ENCODE data around the gene ID1. TPM values are rescaled to one million over a fixed set of nuclear protein-coding genes. Genes with fewer than 3 reads are reported as not detected.
"Not testable (repeated sequence)": the region's sequence is repeated elsewhere in the genome, so short reads cannot be mapped to it uniquely, and the experiment has no call there.

Gene ID1
- total and polyA plus RNA-seq, 10 donors = 47.6 to 222 (median 123) TPM

DNA sequence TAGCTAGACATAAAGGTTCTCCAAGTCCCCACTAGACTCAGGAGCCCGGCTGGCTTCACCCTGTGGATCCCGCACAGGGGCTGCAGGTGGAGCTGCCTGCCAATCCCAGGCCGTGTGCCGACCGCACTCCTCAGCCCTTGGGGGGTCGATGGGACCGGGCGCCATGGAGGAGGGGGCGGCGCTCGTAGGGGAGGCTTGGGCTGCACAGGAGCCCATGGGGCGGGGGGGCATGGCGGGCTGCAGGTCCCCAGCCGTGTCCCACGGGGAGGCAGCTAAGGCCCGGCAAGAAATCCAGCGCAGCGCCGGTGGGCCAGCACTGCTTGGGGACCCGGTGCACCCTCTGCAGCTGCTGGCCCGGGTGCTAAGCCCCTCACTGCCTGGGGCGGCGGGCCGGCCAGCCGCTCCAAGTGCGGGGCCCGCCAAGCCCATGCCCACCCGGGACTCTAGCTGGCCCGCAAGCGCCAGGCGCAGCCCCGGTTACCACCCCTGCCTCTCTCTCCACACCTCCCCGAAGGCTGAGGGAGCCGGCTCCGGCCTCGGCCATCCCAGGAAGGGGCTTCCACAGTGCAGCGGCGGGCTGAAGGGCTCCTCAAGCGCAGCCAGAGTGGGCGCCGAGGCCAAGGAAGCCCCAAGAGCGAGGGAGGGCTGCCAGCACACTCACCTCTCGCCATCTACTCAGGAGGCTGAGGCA, 26.5 kb upstream of the ID1 start:
- Histone ChIP-seq H3K4me3 (no peak overlapping the region), H3K36me3 (no peaks in the 10 kb centered on the region), H3K27me3 (replicated peaks in 1 of 7) (no peaks in the 10 kb centered on the region), H3K27ac (no peak overlapping the region), H3K4me1 (peaks cover 0 to 11% (median 8%) of the 10 kb centered on the region in 6 donors), H3K9me3 (no peaks in the 10 kb centered on the region)
- intact Hi-C loops (cut with DNase I; ENCODE audit: low total_unique reads) = no loop called here
- TF ChIP-seq POLR2A (IDR thresholded peaks at IDR 0.05) (no peak), POLR2AphosphoS5 (IDR thresholded peaks at IDR 0.05) (no peak), CTCF (IDR thresholded peaks at IDR 0.05 in 8 of 11, conservative IDR thresholded peaks at IDR 0.05 in 3 of 11) (no peak)
- no peak for DNase-seq
- WGBS, 5 donors = 96 to 97% (median 96%) methylated on average over 19 to 43 of the region's 43 CpGs

DNA sequence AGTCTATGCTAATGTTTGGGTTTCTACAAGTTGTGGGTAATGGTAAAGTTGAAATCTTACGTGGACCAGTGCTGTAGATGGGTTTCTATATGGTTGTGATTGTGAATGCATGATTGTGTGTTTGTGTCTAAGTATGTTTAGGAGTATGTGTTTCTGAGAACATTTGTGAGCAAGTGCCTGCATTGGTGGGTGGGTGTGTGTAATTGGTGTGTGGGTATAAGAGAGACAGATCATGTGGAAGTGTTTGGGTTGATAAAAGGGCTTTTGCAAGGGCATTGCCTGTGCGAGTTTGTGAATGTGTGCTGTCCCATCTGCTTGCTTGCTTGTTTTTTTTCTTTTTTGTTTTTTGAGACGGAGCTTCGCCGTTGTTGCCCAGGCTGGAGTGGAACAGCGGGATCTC, 25.8 kb upstream of the ID1 start:
- Histone ChIP-seq H3K27me3 (replicated peaks in 1 of 7) (no peaks in the 10 kb centered on the region), H3K27ac (no peak overlapping the region), H3K4me3 (no peak overlapping the region), H3K36me3 (no peaks in the 10 kb centered on the region), H3K9me3 (no peaks in the 10 kb centered on the region), H3K4me1 (peaks cover 0 to 4% (median 1%) of the 10 kb centered on the region in 6 donors)
- 87 to 93% (median 91%) methylated on average over 6 of the region's 6 CpGs for WGBS, 5 donors
- TF ChIP-seq POLR2A (IDR thresholded peaks at IDR 0.05) (no peak), POLR2AphosphoS5 (IDR thresholded peaks at IDR 0.05) (no peak), CTCF (IDR thresholded peaks at IDR 0.05 in 8 of 11, conservative IDR thresholded peaks at IDR 0.05 in 3 of 11) (no peak)
- no peak for DNase-seq
- intact Hi-C loops (cut with DNase I; ENCODE audit: low total_unique reads) = no loop called here

DNA sequence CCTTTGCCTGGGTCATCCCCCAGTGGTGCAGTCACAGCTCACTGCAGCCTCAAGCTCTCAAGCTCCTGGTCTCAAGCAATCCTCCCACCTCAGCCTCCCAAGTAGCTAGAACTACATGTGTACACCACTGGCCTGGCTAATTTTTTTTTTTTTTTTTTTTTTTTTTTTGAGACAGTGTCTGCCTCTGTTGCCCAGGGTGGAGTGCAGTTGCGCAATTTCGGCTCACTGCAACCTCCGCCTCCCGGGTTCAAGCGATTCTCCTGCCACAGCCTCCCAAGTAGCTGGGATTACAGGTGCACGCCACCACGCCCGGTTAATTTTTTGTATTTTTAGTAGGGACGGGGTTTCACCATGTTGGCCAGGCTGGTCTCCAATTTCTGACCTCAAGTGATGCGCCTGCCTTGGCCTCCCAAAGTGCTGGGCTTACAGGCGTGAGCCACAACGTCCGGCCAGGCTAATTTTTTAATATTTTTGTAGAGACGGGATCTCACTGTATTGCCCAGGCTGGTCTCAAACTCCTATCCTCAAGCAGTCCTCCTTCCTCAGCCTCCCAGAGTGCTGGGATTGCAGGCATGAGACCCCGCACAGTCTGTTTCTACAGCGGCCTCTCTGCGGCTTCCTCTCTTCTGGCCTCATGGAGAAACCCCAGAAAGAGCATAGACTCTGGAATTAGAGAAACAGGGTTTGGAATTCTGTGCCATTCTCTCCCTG, 25.0 kb upstream of the ID1 start:
- intact Hi-C loops (cut with DNase I; ENCODE audit: low total_unique reads); H3K27me3 ChIP-seq (replicated peaks in 1 of 7); H3K9me3 ChIP-seq; H3K4me1 ChIP-seq; DNase-seq; H3K4me3 ChIP-seq; H3K36me3 ChIP-seq; H3K27ac ChIP-seq: not testable (repeated sequence)
- 95 to 97% (median 96%) methylated on average over 17 of the region's 17 CpGs for WGBS, 5 donors

GRCh38 chr20:31580706-31581105, 24.4 kb upstream of the ID1 start:
- intact Hi-C loops (cut with DNase I; ENCODE audit: low total_unique reads) = no loop called here
- Histone ChIP-seq H3K9me3 (no peaks in the 10 kb centered on the region), H3K4me3 (no peak overlapping the region), H3K27me3 (replicated peaks in 1 of 7) (no peaks in the 10 kb centered on the region), H3K36me3 (no peaks in the 10 kb centered on the region), H3K4me1 (no peaks in the 10 kb centered on the region), H3K27ac (no peak overlapping the region)
- 77 to 85% (median 82%) methylated on average over 7 of the region's 7 CpGs for WGBS, 5 donors
- DNase-seq = no peak
- TF ChIP-seq POLR2AphosphoS5 (IDR thresholded peaks at IDR 0.05) (no peak), CTCF (IDR thresholded peaks at IDR 0.05 in 8 of 11, conservative IDR thresholded peaks at IDR 0.05 in 3 of 11) (no peak), POLR2A (IDR thresholded peaks at IDR 0.05) (no peak)
